Endothelial cell of umbilical vein (primary cell): ENCODE results near the gene GPR150. TPM values are rescaled to one million over a fixed set of nuclear protein-coding genes. Genes with fewer than 3 reads are reported as not detected.

ENCODE experiments used
- BruUV-seq: library from RNA; stranded (reverse); fragments of 400-500 nt; replicated peaks from 2 replicates; lab custom pipeline; 2021; lab: Mats Ljungman, UMichigan
- CTCF ChIA-PET: fragments of 300-600, 350-600 bp; sonication (Branson Sonifier 250); formaldehyde crosslinking; loops from one replicate; lab custom pipeline; 2021; ENCODE audit warnings: antibody characterized with exemption, inconsistent platforms; lab: Charles Lee
- POLR2A ChIA-PET: fragments of 300-600, 350-600 bp; sonication (Branson Sonifier 250); formaldehyde crosslinking; loops from one replicate; lab custom pipeline; 2021; ENCODE audit warnings: antibody characterized with exemption, inconsistent platforms; lab: Charles Lee
- DNase-seq: peaks from one replicate; pipeline ENCODE4 v3.0.0-alpha.2; 2011; ENCODE audit warnings: low read depth, low spot score
- FAIRE-seq: peaks from 2 replicates; lab custom pipeline; 2011; peaks lifted over from hg19 to GRCh38; lab: Jason Lieb, UNC
- H2AFZ ChIP-seq: 2 replicates; pipeline ENCODE4 v1.6.0; 2012; ENCODE audit warnings: low read depth, low read length, control low read depth, inconsistent platforms
- H3K27ac ChIP-seq: 2 replicates; pipeline ENCODE4 v1.5.1; 2011; ENCODE audit warnings: low read depth, mild to moderate bottlenecking, control low read depth, low read length, moderate library complexity; ENCODE audit not compliant: insufficient read depth
- H3K27me3 ChIP-seq, 2 experiments: 2 replicates each; pipeline versions ENCODE4 v1.6.0 to v1.6.1; 2011; ENCODE audit warnings: low read length in 2 of 2, mixed read lengths in 1 of 2; ENCODE audit not compliant: control insufficient read depth in 2 of 2, insufficient read depth in 2 of 2
- H3K36me3 ChIP-seq, 2 experiments: 2 replicates in 1 of 2; 3 replicates in 1 of 2; pipeline ENCODE4 v1.5.1; 2011; ENCODE audit warnings: low read length in 2 of 2, mild to moderate bottlenecking in 1 of 2, moderate library complexity in 1 of 2; ENCODE audit not compliant: control insufficient read depth in 2 of 2, insufficient read depth in 2 of 2; ENCODE audit errors: extremely low read depth in 1 of 2
- H3K4me1 ChIP-seq: 3 replicates; pipeline ENCODE4 v1.5.1; 2011; ENCODE audit warnings: mild to moderate bottlenecking, low read length; ENCODE audit not compliant: control insufficient read depth, insufficient read depth; ENCODE audit errors: extremely low read depth
- H3K4me2 ChIP-seq: 2 replicates; pipeline ENCODE4 v1.6.1; 2011; ENCODE audit warnings: low read length, control low read depth, mixed read lengths; ENCODE audit not compliant: insufficient read depth
- H3K4me3 ChIP-seq, 3 experiments: fragments of 200-600 bp in 1 of 3; sonication (generic), shearing (Covaris generic) in 1 of 3; replicated peaks in 1 of 3; 2 replicates each; pipeline ENCODE4 v1.5.1; 2011 to 2016; ENCODE audit warnings: control low read depth in 3 of 3, low read length in 3 of 3, mild to moderate bottlenecking in 2 of 3, inconsistent platforms in 1 of 3, low read depth in 1 of 3, moderate library complexity in 1 of 3; ENCODE audit not compliant: insufficient read depth in 1 of 3
- H3K79me2 ChIP-seq: 2 replicates; pipeline ENCODE4 v1.6.0; 2012; ENCODE audit warnings: low read length, inconsistent platforms; ENCODE audit not compliant: control insufficient read depth, insufficient read depth
- H3K9ac ChIP-seq: replicated peaks from 2 replicates; pipeline ENCODE3; 2011; ENCODE audit warnings: low read length, control low read depth; ENCODE audit not compliant: insufficient read depth; ENCODE audit errors: extremely low read depth
- H3K9me1 ChIP-seq: replicated peaks from 3 replicates; pipeline ENCODE4 v1.6.0; 2011; ENCODE audit warnings: mild to moderate bottlenecking, low read length; ENCODE audit not compliant: control insufficient read depth, insufficient read depth; ENCODE audit errors: extremely low read depth
- H3K9me3 ChIP-seq: replicated peaks from 2 replicates; pipeline ENCODE4 v1.5.1; 2012; ENCODE audit warnings: low read length, inconsistent platforms; ENCODE audit not compliant: control insufficient read depth, insufficient read depth
- H4K20me1 ChIP-seq: replicated peaks from 2 replicates; pipeline ENCODE3; 2011; ENCODE audit warnings: mild to moderate bottlenecking, low read length; ENCODE audit not compliant: control insufficient read depth, insufficient read depth; ENCODE audit errors: extremely low read depth
- CTCF ChIP-seq, 2 donors: IDR thresholded peaks; 1 replicate in 1 of 2; 2 replicates in 1 of 2; pipeline ENCODE4 v1.5.1; 2011; ENCODE audit warnings: low read length in 2 of 2, mild to moderate bottlenecking in 2 of 2, moderate library complexity in 2 of 2, control low read depth in 1 of 2, inconsistent platforms in 1 of 2, low read depth in 1 of 2; ENCODE audit not compliant: insufficient read depth in 1 of 2; ENCODE audit errors: extremely low read depth in 1 of 2
- EZH2 ChIP-seq: IDR thresholded peaks from 2 replicates; pipeline ENCODE4 v1.6.1; 2012; ENCODE audit warnings: borderline replicate concordance, low read depth, mild to moderate bottlenecking, moderate library complexity, low read length, inconsistent platforms; ENCODE audit not compliant: severe bottlenecking
- FOS ChIP-seq: IDR thresholded peaks from 2 replicates; pipeline ENCODE4 v1.6.1; 2011; ENCODE audit warnings: mild to moderate bottlenecking, low read length, moderate library complexity, borderline replicate concordance; ENCODE audit not compliant: insufficient read depth
- GATA2 ChIP-seq: IDR thresholded peaks from 2 replicates; pipeline ENCODE4 v1.7.0; 2011; ENCODE audit warnings: low read depth, mild to moderate bottlenecking, moderate library complexity, mixed read lengths, low read length; ENCODE audit not compliant: insufficient read length, insufficient read depth
- JUN ChIP-seq: IDR thresholded peaks from 2 replicates; pipeline ENCODE4 v1.6.1; 2011; ENCODE audit warnings: borderline replicate concordance, low read depth; ENCODE audit not compliant: insufficient read length, insufficient read depth
- MAX ChIP-seq: IDR thresholded peaks from 2 replicates; pipeline ENCODE4 v1.6.1; 2011; ENCODE audit not compliant: insufficient read depth, insufficient read length
- MYC ChIP-seq: IDR thresholded peaks from one replicate; pipeline ENCODE4 v1.6.1; 2011; ENCODE audit warnings: mild to moderate bottlenecking, low read depth, low read length
- POLR2A ChIP-seq: IDR thresholded peaks from 2 replicates; pipeline ENCODE4 v1.6.1; 2012; ENCODE audit warnings: low read depth, mild to moderate bottlenecking, control low read depth, low read length
- POLR2AphosphoS5 ChIP-seq: IDR thresholded peaks from 2 replicates; pipeline ENCODE4 v1.6.1; 2012; ENCODE audit warnings: low read depth, mild to moderate bottlenecking, control low read depth, low read length, moderate library complexity; ENCODE audit not compliant: insufficient read depth
- dilution Hi-C: fragments of 300-500 bp; cut with MboI; formaldehyde crosslinking; loops from one replicate; pipeline ENCODE4 v1.15.0; 2019; ENCODE audit warnings: low sequenced_read_pairs; ENCODE audit not compliant: extremely low pct_ligation_motif_present
- intact Hi-C: fragments of 100-400 bp; cut with micrococcal nuclease; formaldehyde crosslinking; loops from one replicate; pipeline ENCODE4 v1.10.0; 2022
- polyA plus RNA-seq, 4 experiments: library from polyadenylated mRNA; depleted of rRNA in 3 of 4; stranded (reverse) in 3 of 4; unstranded in 1 of 4; fragments of >200 nt; gene quantifications; 2 replicates each; pipeline versions ENCODE4 v1.2.1 to v1.2.3, GENCODE V29; 2011 to 2012; ENCODE audit warnings: missing spikeins in 1 of 4
- total RNA-seq: library from RNA; stranded (reverse); gene quantifications from 2 replicates; pipeline ENCODE4 v1.2.3, GENCODE V29; 2021

GPR150 gene
- total and polyA plus RNA-seq, 2 donors (not counting 3 experiments of a cell fraction or from before 2014, with no cell fraction given): 0.28 to 0.31 TPM

- H3K4me3 ChIP-seq: no peak overlapping the region
- H3K4me1 ChIP-seq: no peaks in the 10 kb centered on the region
- no peaks in the 10 kb centered on the region for H3K9me1 ChIP-seq
- no peaks in the 10 kb centered on the region for H3K36me3 ChIP-seq
- no peak overlapping the region for H3K4me2 ChIP-seq
- DNase-seq: no peak
- POLR2A ChIA-PET: no interaction called here
- no TSS peak for BruUV-seq
- no peaks in the 10 kb centered on the region for H4K20me1 ChIP-seq
- dilution Hi-C loops: no loop called here
- no peaks in the 10 kb centered on the region for H3K27me3 ChIP-seq
- H3K79me2 ChIP-seq: no peaks in the 10 kb centered on the region
- no peak for FAIRE-seq
- no peak overlapping the region for H3K9ac ChIP-seq
- intact Hi-C loops: no loop called here
- no peak overlapping the region for H2AFZ ChIP-seq
- TF ChIP-seq POLR2AphosphoS5: no peak
- TF ChIP-seq JUN: no peak
- TF ChIP-seq FOS: no peak
- TF ChIP-seq MYC: no peak
- no peak for TF ChIP-seq GATA2
- TF ChIP-seq CTCF (IDR thresholded peaks at IDR 0.05; ENCODE audit: extremely low read depth in 1 of 2, insufficient read depth in 1 of 2, low read depth in 1 of 2, low read length in 2 of 2): no peak
- TF ChIP-seq POLR2A: no peak
- TF ChIP-seq EZH2: no peak
- no peak for TF ChIP-seq MAX
- no peak overlapping the region for H3K27ac ChIP-seq
- no peaks in the 10 kb centered on the region for H3K9me3 ChIP-seq
- CTCF ChIA-PET: interaction anchor here (1.0 to 1.1 kb wide), 3 partner anchors 35 to 56 kb away, joined by 3 read pairs; partner anchors contain the start of genes ARSK and SKIC3
Observed at GRCh38 chr5:95611396-95611795, 8.5 kb upstream of the GPR150 start.
